Measurements from ENCODE around the gene RIT1. TPM values are rescaled to one million over a fixed set of nuclear protein-coding genes. Genes with fewer than 3 reads are reported as not detected.

RIT1 gene
- total and polyA plus RNA-seq, 2 of the 13 experiments (the other 11 are each of a cell fraction or from before 2014, with no cell fraction given): 12.2 to 32.2 TPM

GRCh38 chr1:155910621-155911121 is 478 bp downstream of the RIT1 start (continued):
- 0 out of 2 replicates have a peak, but pooled peaks have one; percentile 10 for TF ChIP-seq HINFP (CRISPR knock-in tag; IDR thresholded peaks at IDR 0.05; ENCODE audit: low read depth)
- TF ChIP-seq SAP130 (CRISPR knock-in tag; IDR thresholded peaks at IDR 0.05; ENCODE audit: low read depth): peak; percentile 30; the same call in 1 of the 2 replicates
- no peak for TF ChIP-seq CHCHD3 (CRISPR knock-in tag; IDR thresholded peaks at IDR 0.05)
- no peak for TF ChIP-seq PBX2 (CRISPR knock-in tag; IDR thresholded peaks at IDR 0.05)
- 0 out of 2 replicates have a peak, but pooled peaks have one; percentile 3 for TF ChIP-seq MED1 (CRISPR knock-in tag; IDR thresholded peaks at IDR 0.05)

- no peaks in the 10 kb centered on the region for H4K20me1 ChIP-seq (ENCODE audit: insufficient read depth, low read length)
- H3K4me3 ChIP-seq (replicated peaks in 1 of 3; ENCODE audit: insufficient read depth in 1 of 3, low read depth in 2 of 3, low read length in 3 of 3): peak overlapping the region; percentile 62 to 79 (median 78); a peak in 5 of 6 replicates
- CTCF ChIA-PET (ENCODE audit: low intra/inter-chr PET ratio, low total read pairs): no interaction called here
- WGBS (ENCODE audit: low lambda C conversion rate): over 99% methylated on average over 4 of the region's 4 CpGs
- H3K4me2 ChIP-seq (ENCODE audit: low read depth, low read length): peak overlapping the region; percentile 76
- in situ Hi-C loops (cut with HindIII; ENCODE audit: extremely low pct_ligation_motif_present, low pct_unique_long_range_greater_than_20kb): no loop called here
- no TSS peak for BruUV-seq (replicated peaks)
- TF ChIP-seq ZNF670 (CRISPR knock-in tag; IDR thresholded peaks at IDR 0.05; ENCODE audit: borderline replicate concordance) (no peak), ZNF30 (CRISPR knock-in tag; IDR thresholded peaks at IDR 0.05) (no peak), ELK4 (CRISPR knock-in tag; IDR thresholded peaks at IDR 0.05; ENCODE audit: borderline replicate concordance) (no peak), SMAD1 (CRISPR knock-in tag; IDR thresholded peaks at IDR 0.05; ENCODE audit: borderline replicate concordance, low read depth) (no peak), CHD2 (IDR thresholded peaks at IDR 0.05; ENCODE audit: low read depth, low read length) (no peak), ZNF841 (CRISPR knock-in tag; IDR thresholded peaks at IDR 0.05; ENCODE audit: borderline replicate concordance) (no peak)
- DNase-seq (ENCODE audit: low spot score) (no peak), FAIRE-seq (no peak), ATAC-seq (no peak)
- H3K27me3 ChIP-seq (ENCODE audit: control insufficient read depth in 1 of 2, insufficient read depth in 2 of 2, low read length in 2 of 2): no peaks in the 10 kb centered on the region
- peaks cover 21% of the 10 kb centered on the region for H3K4me1 ChIP-seq (ENCODE audit: insufficient read depth, low read length)
- intact Hi-C loops (cut with micrococcal nuclease; ENCODE audit: unreplicated experiment): no loop called here
- no peaks in the 10 kb centered on the region for H3K9me3 ChIP-seq (ENCODE audit: low read length)
- POLR2A ChIA-PET: interaction anchor here (0.5 to 1.5 kb wide), 2 partner anchors 24 to 363 kb away, joined by 3 to 4 read pairs; partner anchors contain the start of gene KHDC4
- H3K79me2 ChIP-seq (ENCODE audit: insufficient read depth, low read length): peaks cover 13% of the 10 kb centered on the region
- peaks cover 12 to 44% of the 10 kb centered on the region in 2 experiments for H3K36me3 ChIP-seq (replicated peaks in 1 of 2; ENCODE audit: control insufficient read depth in 1 of 2, insufficient read depth in 2 of 2, low read length in 2 of 2)
- no peak overlapping the region for H3K27ac ChIP-seq (ENCODE audit: extremely low read length, insufficient read depth, low read length)
- H2AFZ ChIP-seq (ENCODE audit: low read length): no peak overlapping the region
- peak overlapping the region; percentile 74; the same call in 1 of the 2 replicates for H3K9ac ChIP-seq (ENCODE audit: insufficient read depth, low read depth, low read length)
These were observed 1.3 kb downstream of the RIT1 start for GRCh38 chr1:155909894-155910293.
